Activated T-cell treated with anti-CD3 and anti-CD28 coated beads, Interleukin-2, amount 50 U/mL, for 48 hours (primary cell): ENCODE measurements around the gene QRFP.

ENCODE experiments used
- DNase-seq, 2 experiments: peaks; one replicate each; pipeline ENCODE4 v3.0.0-alpha.2; 2020

QRFP gene

GRCh38 chr9:130896233-130897014 lies at the start of gene QRFP:
TSS of gene QRFP (minus strand) at chr9:130896812. CDS start at chr9:130893838, 2,974 bp downstream.
- no peak for DNase-seq

- DNase-seq = no peak
Observed at GRCh38 chr9:130945173-130945572, 48.6 kb upstream of the QRFP start.

GRCh38 chr9:130944510-130945058 lies 48.0 kb upstream of the QRFP start:
- DNase-seq = no peak

GRCh38 chr9:130943777-130944176 lies 47.2 kb upstream of the QRFP start:
- no peak for DNase-seq

GRCh38 chr9:130943221-130943620 lies 46.6 kb upstream of the QRFP start:
- no peak for DNase-seq

- DNase-seq = no peak
Observed at GRCh38 chr9:130942679-130943078, 46.1 kb upstream of the QRFP start.

- DNase-seq = no peak
Observed at GRCh38 chr9:130942084-130942483, 45.5 kb upstream of the QRFP start.

GRCh38 chr9:130940693-130941576 lies 44.3 kb upstream of the QRFP start:
- peak; percentile 86 to 88 for DNase-seq

- peak; percentile 24 to 33 for DNase-seq
Observed at GRCh38 chr9:130940027-130940549, 43.5 kb upstream of the QRFP start.

GRCh38 chr9:130939405-130940026 lies 42.9 kb upstream of the QRFP start:
- peak; percentile 29 to 44 for DNase-seq

- DNase-seq = peak; percentile 58 to 63
Observed at GRCh38 chr9:130938652-130939404, 42.2 kb upstream of the QRFP start, which contains the start of gene FIBCD1. TSS of gene FIBCD1 (minus strand) at chr9:130939247. CDS start at chr9:130938607, 640 bp downstream.

GRCh38 chr9:130938184-130938651 lies 41.6 kb upstream of the QRFP start:
- no peak for DNase-seq

GRCh38 chr9:130937146-130938076 lies 40.8 kb upstream of the QRFP start:
- DNase-seq = no peak

- DNase-seq = no peak
Observed at GRCh38 chr9:130936285-130937117, 39.9 kb upstream of the QRFP start.

- DNase-seq = no peak
Observed at GRCh38 chr9:130935648-130936271, 39.1 kb upstream of the QRFP start.

- DNase-seq = no peak
Observed at GRCh38 chr9:130934702-130935647, 38.4 kb upstream of the QRFP start.

GRCh38 chr9:130934246-130934645 lies 37.6 kb upstream of the QRFP start:
- DNase-seq = no peak
